HG03095 (cell line): ENCODE measurements around the gene LHX3.

Source experiments
- ATAC-seq: cut with Tn5 transposase; IDR thresholded peaks from one replicate; pipeline ENCODE4 v1.9.1; 2021; ENCODE audit warnings: moderate library complexity; ENCODE audit not compliant: unreplicated experiment

Gene LHX3

DNA sequence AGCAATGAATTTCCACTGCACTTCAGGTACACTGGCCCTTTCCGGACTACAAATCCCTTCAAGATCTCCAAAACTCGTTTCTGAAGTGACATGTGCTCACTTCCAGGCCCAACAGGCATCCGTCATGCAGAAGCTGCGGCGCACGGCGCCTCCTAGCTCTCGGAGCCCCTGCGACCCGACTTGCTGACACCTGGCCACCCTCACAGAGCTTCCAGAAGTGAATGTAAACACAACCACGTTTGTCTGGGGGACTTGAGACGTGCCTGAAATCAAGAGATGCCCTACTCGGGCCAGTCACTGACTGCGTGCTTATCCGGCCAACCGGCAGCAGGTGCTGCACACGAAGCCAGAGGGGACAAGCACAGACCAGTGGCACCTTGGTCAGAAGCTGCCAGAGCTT, 4.9 kb upstream of the LHX3 start:
- no peak for ATAC-seq

DNA sequence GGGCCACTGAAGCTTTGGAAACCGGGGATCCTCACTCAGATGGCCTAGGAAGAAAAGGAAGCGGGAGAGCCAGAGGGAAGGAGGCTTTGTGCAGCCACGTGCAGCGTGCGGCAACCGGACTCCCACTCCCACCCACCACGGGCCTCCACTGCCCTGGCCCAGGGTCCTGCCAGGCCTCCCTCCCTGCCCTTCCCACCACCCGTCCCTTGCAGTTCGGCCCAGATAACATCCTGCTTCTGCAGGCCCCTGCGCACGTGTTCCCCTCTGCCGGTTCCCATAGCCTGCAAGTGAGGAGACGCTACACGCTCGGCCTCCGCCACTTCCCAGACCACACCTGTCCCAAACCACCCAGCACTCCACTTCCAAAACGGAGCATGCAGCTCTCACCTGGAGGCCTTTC, 4.3 kb upstream of the LHX3 start:
- ATAC-seq: no peak

DNA sequence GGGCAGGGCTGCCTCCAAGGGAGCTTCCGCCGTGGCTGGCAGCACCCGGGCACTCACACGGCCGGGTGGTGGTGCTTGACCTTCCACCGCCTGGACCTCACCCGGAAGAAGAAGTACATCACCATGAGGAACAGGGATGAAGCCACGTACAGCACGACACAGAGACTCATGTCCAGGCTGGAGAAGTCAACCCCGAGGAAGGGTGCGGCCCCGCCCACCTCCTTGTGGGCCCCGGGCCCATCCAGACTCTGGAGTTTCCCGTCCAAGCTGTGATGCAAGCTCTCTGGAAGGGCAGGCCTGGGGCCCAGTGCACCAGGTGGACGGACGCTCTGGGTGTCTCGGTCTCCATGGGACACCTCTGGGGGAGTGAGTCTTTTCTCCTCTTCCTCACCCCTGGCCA, 3.7 kb upstream of the LHX3 start:
- ATAC-seq: no peak

DNA sequence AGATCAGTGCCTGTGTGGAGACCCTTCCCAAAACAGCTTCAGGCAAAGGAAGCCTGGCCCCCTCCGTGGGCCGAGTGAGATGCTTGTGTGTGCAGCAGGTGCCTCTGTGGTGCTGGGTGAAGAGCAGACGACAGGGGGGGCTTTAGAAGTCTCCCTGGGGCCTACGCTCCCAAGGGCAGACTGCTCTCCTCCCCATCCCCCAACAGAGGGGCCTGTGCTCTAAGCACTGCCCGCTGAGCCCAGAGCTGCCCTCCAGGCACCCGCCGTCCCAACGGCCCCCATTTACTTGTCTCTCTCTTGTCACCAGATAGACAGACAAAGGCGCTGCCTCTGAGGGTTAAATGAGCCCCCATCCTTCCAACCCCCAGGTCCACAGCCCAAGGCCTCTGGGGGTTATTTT, 2.7 kb upstream of the LHX3 start:
- no peak for ATAC-seq

DNA sequence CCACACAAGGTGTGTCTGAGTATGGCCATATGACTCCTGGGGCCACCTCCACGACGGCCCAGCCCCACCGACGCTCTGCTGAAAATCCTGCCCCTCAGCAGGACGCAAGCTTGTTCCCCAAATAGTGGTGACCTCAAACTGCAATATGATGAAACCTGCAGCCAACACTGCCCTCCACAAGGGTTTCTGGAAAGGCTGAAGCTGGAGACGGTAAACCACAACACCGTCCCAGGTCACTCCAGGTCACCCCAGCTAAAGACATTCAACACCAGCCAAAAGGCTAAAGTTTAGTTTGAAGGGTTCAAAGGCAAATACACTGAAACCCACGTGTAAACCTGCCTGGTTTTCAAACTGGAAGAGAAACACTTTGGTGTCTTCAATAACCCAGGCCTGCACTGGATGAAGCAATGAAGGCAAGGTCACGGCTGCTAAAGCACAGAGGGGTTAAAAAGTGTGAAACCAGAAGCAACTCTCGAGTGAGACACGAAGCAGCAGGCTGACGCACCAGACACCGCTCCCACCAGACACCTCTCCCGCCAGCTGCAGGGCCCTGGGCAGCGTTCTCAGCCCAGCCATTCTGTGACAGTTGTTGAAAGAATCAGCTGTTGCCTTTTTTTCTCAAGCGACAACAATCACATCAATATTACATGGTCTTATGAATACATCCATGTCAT, 1.8 kb upstream of the LHX3 start:
- ATAC-seq: no peak

DNA sequence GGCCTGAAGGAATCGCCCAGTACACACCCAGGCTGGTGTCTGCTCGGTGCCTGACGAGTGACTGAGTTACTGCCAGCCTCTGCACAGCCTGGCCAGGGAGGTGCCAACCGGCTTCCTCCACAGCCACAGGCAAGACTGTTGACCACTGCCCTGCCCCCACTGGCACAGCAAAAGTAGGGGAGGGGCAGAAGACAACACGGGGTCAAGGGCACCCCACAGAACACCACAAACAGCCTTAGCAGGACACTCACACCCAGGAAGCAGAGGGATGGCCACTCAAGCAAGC, 722 bp upstream of the LHX3 start:
- ATAC-seq: no peak

DNA sequence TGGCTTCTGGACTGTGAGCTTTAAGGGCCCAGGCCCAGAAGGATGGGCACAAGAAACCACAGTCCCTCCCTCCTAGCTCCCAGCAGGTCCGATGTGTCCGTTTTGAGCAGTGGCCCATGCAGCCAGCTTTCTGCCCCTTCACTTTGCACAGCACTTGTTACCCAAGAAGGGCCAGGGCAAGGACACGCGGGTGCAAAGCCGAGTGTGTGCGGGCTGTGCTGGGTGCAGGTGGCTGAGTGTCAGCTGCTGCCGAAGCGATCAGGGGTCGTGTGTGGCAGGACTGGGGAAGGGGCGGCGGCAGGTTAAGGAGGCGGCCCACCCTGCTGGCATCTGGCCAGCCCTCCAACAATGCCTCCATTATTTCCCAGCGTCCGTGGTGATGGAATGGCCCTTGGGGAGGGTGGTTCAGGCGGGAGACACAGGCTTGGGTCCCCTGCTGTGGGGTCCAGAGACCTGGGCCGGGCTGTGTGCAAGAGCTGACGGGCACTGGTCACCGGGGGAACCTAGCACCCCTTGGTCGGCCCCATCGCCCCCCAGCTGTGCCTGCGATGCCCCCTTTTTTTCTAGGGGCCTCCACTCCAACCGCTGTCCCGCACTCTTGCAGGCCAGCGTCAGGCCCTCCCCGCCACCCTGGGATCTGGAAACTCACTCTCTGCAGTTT, 653 bp downstream of the LHX3 start:
- no peak for ATAC-seq

DNA sequence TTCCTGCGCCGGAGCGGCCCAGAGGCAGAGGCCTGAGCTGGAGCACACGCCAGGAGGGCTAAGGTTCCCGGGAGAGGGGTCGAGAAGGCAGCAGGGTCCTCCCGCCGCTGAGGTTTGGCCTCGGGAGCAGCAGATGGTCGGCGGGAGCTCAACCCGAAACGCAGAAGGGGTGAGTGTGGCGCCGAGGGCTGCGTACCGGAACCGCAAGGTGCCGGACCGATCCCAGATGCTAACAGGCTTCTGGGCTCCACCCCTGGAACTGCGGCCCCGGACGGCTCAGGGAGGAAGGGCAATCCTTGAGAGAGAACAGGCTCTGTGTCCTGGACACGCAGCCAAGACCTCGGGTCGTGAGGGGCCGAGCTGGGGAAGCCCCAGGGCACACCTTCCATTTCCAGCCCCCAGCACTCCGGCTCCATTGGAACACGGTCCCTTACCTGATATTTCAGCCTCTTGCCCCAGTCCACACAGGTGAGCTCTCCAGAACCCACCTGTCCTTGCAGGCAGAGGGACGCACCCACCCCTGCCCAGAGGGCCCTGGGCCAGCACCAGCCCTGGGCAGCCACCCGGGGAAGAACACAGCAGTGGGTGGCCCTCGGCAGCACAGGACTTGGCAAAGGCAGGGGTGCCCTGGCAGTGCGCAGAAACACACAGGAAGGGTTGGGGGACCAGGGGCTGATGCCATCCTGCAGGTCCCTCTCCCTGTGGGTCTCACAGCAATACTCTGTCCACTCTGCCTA, 1.4 kb downstream of the LHX3 start:
- ATAC-seq: no peak

DNA sequence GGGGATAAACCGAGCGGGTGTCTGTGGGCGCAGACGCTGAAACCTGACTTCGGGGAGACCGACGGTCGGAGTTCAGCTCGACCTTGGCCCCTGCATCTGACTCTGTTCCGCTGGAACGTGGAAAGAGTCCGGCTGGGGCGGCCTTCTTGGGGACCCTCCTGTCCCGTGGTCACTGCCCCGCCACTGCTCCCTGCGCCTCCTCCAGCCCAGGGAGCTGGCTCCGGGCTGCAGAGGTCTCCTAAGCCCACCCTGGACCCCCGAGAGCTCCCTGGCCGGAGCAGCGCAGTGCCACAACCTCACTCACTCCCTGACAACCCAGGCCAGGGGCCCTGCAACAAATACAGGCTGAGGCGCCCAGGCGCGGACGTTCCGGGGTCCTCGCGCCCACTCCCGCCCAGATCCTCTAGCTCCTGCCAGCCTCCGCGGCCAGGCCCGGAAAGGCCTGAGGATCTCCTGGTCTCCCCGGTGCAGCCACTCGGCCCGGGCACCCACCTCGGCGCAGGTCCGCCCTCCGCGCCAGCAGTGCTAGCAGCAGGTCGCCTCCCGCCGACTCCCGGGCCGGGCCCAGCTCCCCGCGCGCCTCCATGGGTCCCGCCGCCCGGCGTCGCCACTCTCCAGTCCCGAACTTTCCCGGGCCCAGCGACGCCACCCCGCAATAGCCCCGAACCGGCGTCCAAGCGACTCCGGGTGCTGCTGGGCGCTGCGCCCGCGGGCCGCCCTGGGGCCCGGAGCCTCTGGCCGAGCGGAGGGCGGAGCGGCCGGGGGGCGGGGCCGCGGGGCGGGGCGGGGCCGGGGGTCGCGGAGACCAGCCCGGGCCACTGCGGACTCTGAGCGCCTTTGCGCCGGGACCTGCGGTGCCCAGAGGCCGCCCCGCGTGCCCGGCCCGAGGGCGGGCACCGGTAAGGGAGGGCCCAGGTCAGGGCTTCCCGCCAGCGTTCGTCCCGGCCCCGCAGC, 2.2 kb downstream of the LHX3 start:
- ATAC-seq: no peak

DNA sequence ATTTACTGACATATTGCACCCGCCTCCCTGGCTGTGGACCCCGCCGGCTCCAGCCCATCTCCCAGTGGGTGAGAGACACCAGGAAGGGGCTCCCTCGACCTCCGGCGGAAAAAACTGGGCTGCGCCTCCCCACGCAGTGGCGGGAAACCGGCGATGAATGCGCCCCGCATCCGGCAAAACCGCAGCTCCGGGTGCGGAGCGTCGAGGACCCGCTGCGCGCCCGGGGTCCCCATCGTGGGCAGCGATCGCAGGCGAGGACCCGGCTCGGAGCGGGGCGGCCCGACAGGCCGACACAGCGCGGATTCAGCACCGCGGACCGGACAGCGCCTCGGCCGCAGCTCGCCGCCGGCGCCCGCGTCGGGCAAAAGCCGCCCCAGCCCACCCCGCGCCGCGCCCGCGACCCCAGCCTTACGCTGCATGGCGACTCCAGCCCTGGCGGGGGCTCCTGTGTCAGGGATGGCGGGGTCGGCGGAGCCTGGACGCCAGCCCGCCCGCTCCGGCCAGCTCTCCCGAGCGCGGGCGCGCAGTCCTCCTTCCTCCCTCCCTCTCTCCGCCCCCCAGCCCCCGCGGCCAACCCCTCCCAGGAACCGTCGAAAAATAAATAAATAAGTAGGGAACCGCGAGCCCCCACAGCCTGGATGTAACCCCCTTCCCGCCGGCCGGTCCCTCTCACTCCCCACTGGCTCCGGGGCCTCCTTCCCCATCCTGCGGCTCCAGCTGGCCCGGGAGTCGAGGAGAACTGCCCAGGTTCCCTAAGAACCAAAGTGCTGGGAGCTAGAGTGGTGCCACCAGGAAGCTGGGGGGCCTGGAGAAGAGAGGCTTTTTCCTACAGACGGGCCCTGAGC, 3.1 kb downstream of the LHX3 start:
- ATAC-seq: no peak

DNA sequence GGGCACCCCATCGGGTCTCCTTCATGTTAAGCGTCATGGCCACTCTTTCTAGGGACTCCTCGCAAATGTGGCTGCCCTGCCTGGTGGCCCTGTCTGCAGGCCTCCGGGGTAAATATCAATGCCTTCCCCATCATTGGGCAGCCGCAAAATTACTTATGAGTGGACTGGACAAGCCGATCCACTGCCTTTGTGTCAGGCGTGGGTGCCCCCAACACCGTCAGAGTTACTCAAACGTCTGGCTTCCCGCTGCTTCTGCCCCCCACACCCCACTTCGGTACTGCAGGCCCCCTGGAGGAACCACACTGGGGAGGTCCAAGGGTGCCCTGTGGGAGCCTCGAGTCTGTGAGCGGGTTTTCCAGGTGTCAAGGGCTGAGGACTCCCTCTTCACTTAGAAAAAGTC, 3.8 kb downstream of the LHX3 start:
- ATAC-seq: no peak

DNA sequence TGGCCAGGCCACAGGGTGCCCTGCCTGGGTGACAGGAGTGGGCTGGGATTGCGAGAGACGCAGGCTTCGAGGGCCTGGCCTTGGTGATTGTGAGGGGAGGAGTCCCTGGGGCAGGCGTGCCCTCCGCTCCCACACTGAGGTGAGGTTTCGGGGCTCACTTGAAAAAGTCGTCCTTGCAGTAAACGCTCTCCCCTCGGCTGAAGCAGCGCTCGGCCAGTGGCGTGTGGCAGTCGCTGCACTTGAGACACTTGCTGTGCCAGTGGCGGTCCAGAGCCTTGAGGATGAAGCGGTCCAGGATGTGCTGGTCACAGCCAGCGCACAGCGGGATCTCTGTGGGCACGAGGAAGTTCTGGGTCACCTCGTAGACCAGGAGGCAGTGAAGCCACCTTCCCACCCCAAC, 4.5 kb downstream of the LHX3 start:
- no peak for ATAC-seq

DNA sequence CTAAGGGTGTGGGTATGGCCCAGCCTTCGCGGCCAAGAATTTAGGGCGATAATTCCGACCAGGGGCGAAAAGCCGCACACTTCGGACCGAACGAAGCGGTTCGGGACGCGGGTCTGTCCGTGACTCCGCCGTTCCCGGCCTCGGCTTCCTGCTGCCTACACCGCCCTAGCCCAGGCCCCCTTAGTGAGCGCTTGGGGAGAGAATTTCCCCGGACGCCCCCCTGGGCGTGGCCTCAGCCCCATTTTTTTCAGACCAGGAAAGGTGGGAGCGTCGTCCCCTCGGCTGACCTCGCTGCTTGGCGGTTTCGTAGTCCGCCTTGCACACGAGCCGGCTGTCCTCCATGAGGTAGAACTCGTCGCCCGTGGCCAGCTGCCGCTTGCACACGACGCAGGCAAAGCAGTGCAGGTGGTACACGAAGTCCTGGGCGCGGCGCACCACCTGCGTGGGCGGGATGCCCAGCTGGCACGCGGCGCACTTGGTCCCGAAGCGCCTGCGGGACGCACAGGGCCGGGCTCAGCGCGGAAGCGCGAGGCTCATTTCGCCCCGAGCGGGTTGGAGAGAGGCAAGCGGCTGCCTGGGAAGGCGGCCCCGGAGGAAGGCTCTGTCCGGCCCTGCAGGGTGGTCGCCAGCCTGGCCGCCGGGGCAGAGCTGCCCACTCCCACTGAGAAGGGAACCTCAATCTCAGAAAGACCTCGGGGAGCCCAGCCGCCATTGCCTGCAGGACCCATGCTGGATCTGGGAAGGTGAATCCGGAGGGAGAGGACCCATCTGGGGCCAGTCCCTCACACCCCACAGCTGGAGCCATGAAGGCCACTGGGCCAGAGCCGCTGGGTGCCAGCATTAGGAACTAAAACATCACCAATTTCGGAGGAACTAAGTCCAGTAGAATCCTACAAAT, 5.3 kb downstream of the LHX3 start:
- ATAC-seq: no peak

DNA sequence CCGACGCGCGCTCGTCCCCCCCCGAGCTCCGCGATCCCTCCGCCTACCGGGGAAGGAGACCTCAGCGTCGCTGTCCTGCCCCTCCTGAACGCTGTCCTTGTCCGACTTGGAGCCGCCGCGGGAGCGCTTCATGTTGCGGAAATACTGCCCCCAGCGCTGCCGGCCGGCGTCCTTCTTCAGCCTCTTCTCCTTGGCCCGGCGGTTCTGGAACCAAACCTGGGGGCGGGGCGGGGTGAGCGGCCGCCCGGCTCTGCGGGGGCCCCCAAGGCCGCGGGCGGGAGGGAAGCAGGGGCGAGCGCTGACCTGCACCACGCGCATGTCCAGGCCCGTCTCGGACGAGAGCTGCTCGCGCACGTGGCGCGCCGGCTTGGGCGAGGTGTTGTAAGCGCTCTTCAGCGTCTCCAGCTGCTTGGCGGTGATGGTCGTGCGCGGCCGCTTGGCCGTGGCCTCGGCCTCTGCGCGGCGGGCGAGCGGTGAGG, 6.3 kb downstream of the LHX3 start:
- ATAC-seq: no peak

DNA sequence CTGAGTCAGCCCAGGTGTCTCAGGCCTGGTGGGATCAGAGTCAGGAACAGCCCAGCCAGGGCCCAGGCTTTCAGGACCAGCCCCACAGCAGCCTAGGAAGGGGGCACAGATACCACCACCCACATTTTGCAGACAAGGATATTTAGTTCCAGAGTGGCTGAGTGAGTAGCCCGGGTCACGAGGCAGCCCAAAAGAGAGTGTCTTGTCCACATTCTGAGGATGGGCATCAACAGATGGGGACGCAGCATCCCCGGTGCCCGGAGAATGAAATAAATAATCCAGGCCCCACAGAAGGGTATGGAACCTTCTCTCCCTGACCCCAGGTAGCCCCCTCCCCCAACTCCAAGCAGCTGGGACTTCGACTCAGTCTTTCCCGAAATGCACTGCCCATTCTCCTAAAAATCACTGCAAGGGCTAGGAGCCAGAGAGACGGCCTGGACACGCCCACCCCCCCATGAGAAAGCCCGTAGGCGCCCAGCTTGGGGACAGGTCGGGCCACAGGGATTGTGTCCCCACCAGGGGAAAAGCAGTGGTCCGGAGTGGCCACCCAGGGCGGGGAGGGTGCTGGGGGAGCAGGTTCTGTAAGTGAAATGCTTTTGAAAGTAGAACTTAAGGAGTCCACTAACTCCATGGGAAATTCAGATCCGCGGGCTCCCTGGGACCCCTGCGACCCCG, 6.9 kb downstream of the LHX3 start:
- ATAC-seq: no peak

DNA sequence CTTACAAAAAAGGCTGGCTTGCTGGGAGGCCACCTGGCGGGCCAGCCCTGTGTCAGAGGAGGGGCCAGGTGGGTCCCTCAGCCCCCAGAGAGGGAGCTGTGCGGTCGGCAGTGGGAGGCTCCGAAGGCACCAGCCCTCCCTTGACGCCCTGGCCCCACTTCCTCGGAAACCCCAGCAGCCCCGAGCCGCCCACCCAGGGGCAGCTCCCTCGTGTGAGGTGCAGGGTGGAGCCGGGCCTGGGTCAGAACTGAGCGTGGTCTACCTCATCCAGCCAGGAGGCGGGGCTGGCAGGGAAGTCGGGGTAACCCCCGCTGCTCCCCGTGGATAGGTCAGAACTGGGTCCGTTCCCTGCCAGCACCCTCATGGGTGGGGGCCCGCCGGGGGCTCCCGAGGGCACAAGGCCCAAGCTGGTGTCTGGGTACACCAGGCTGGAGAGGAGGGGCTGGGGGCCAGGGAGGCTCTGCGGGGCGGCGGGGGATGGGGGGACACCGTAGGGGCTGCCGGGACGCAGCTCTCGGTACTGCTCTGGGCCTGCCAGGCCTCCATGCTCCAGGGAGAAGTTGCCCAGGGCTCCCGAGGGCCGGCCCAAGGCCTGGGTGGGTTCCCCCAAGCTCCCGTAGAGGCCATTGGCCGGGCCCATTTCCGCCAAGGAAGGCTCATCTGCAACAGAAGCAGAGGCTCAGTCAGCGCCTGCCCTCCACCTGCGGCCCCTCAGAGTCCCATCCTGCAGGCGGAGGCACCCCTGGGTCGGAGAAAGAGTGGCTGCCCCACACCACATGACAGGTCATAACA, 7.6 kb downstream of the LHX3 start:
- ATAC-seq: no peak

DNA sequence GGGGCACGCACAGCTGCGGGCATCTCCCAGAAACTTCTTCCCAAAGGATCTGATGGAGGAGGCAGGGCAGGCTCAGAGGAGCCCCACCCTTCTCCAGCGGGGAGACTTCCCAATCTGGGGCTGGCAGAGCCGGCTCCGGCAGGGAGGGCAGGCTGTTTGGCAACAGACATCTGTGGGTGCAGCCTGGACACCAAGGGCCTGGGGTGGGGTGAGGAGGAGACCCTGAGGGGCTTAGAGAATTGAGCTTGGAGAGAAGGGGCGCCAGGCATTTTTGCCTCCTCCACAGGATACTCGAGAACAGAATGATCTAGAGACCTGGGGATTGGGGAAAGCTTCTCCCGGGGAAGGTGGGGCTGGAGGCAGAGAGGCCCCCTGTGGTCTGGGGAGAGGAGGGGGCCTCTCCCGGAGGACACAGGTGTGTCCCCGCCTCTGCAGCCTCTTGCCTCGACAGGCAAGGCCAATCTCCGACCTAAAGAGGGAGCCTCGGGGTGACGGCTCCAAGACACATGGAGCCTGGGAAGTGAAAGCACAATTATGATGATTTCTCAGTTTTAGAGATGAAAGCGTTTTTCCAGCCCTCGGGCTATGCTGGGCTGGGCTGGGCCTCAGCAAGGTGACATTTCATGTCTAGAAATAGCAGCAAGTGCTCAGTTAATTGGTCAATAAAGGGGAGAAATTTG, 8.4 kb downstream of the LHX3 start:
- no peak for ATAC-seq
